ENCODE measurements around the gene TBL3. TPM values are rescaled to one million over a fixed set of nuclear protein-coding genes. Genes with fewer than 3 reads are reported as not detected.

Gene TBL3
- total RNA-seq, 1 experiment from 2014 or later, result 68.9 TPM

DNA sequence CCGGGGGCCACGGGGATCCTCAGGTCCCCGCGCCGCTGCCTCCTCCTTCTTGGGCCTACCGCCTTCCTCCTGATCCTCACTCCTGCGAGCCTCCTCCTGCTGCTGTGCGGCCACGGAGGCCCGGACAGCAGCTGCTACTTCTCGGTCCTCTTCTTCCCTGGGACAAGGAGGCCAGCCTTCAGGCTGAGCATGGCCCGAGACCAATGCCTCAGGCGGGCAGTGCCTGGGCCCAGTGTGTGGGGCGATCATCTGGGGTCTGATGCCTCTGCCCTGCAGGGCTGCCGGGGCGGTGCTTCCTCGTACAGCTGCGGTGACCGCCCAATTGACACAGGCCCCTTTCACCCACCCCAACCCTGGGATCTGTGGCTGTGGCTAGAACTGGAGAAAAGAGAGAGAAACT, 29.2 kb downstream of the TBL3 start (continued):
- no peak for TF ChIP-seq CEBPB (IDR thresholded peaks at IDR 0.05; ENCODE audit: low read depth)
- no peak for TF ChIP-seq RAD21 (IDR thresholded peaks at IDR 0.05; ENCODE audit: low read depth)
- TF ChIP-seq, protein P1, sequence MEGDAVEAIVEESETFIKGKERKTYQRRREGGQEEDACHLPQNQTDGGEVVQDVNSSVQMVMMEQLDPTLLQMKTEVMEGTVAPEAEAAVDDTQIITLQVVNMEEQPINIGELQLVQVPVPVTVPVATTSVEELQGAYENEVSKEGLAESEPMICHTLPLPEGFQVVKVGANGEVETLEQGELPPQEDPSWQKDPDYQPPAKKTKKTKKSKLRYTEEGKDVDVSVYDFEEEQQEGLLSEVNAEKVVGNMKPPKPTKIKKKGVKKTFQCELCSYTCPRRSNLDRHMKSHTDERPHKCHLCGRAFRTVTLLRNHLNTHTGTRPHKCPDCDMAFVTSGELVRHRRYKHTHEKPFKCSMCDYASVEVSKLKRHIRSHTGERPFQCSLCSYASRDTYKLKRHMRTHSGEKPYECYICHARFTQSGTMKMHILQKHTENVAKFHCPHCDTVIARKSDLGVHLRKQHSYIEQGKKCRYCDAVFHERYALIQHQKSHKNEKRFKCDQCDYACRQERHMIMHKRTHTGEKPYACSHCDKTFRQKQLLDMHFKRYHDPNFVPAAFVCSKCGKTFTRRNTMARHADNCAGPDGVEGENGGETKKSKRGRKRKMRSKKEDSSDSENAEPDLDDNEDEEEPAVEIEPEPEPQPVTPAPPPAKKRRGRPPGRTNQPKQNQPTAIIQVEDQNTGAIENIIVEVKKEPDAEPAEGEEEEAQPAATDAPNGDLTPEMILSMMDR (IDR thresholded peaks at IDR 0.05 in 2 of 3, conservative IDR thresholded peaks at IDR 0.05 in 1 of 3; ENCODE audit: borderline replicate concordance in 1 of 3, insufficient read depth in 1 of 3, low read depth in 2 of 3, low read length in 2 of 3), result no peak

DNA sequence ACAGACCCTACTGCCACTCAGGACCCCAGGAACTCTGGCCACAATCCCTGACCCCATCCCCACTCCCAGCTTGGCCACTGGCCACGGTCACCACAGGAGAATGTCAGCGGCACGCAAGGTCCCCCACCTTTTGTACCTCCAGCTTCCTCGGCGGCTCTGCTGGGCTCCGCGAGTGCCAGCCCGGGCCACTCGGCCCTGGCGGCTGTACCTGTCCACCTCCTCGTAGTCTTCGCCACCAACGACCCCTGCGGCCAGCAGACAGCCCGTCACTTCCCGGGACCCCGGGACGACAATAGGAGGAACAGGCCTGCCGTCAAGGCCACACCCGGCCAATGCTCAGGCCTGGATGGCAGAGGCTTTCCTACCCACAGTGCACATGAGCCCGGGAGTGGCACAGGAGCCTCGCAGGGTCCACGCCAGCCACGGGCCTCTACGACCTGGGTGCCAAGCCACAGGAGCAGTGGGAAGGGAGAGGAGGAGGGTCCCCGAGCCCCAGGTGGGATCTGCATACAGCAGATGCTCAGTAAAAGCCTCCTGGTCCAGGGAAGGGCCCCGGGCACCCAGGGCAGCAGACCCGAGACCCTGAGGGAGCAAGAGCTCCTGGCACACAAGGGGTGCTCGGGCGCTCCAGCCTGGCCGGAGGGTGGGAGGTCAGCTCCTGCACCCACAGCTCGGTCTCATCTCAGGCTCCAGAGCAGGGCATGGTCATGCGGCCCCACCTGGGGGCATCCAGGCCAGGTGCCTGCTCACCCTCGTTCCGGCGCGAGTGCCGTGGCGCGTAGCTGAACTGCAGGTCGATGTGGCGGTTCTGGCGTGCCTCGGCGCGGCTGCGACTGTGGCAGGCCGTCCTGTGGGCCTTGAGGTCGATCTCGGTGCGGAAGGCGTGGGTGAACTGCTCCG, 29.9 kb downstream of the TBL3 start:
- no peak overlapping the region for H2AFZ ChIP-seq (ENCODE audit: low read depth, low read length, poor library complexity, severe bottlenecking)
- intact Hi-C loops (cut with micrococcal nuclease), result loop anchor here (5.0 kb wide), 1 partner anchor 141 kb away; no protein-coding TSS in a partner anchor
- H3K9me2 ChIP-seq (ENCODE audit: insufficient read depth), result no peaks in the 10 kb centered on the region
- H3K9ac ChIP-seq (ENCODE audit: low read length), result no peak overlapping the region
- peaks cover 25 to 58% of the 10 kb centered on the region in 2 experiments; a peak in 3 of 4 replicates for H3K36me3 ChIP-seq (ENCODE audit: control insufficient read depth in 1 of 2, insufficient read depth in 2 of 2, low read length in 2 of 2)
- H3K9me3 ChIP-seq (ENCODE audit: control insufficient read depth in 1 of 2, insufficient read depth in 1 of 2, low read depth in 1 of 2, low read length in 2 of 2), result no peaks in the 10 kb centered on the region
- TF ChIP-seq, protein P2, sequence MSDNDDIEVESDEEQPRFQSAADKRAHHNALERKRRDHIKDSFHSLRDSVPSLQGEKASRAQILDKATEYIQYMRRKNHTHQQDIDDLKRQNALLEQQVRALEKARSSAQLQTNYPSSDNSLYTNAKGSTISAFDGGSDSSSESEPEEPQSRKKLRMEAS (IDR thresholded peaks at IDR 0.05), result no peak
- TF ChIP-seq EZH2 (IDR thresholded peaks at IDR 0.05) (no peak), RAD21 (IDR thresholded peaks at IDR 0.05; ENCODE audit: low read depth) (no peak)
- no TSS peak for BruUV-seq (replicated peaks)
- peaks cover 54% of the 10 kb centered on the region for H3K79me2 ChIP-seq (ENCODE audit: insufficient read depth, low read length)
- RAD21 ChIA-PET (ENCODE audit: low non-redundant PET in 1 of 2, low total read pairs in 2 of 2, uncharacterized antibody in 2 of 2, unreplicated experiment in 2 of 2), result no interaction called here
- CTCF ChIA-PET, result no interaction called here
- H3K4me3 ChIP-seq (replicated peaks in 1 of 2; ENCODE audit: low read depth in 1 of 2, low read length in 2 of 2), result no peak overlapping the region
- DNase-seq (ENCODE audit: low read depth, low spot score) (no peak), ATAC-seq (no peak)
- H3K4me2 ChIP-seq (ENCODE audit: low read length), result no peak overlapping the region
- no peaks in the 10 kb centered on the region; the same call in 1 of the 2 replicates for H4K20me1 ChIP-seq (ENCODE audit: insufficient read depth)
- POLR2A ChIA-PET, result interaction anchor here (0.6 kb wide), 1 partner anchor 1409 kb away, joined by 3 read pairs; no protein-coding TSS in a partner anchor
- H3K27me3 ChIP-seq (ENCODE audit: insufficient read depth, low read length), result no peaks in the 10 kb centered on the region
- no peak overlapping the region for H3K27ac ChIP-seq (ENCODE audit: low read depth, low read length)
- peaks cover 8 to 32% of the 10 kb centered on the region in 2 experiments for H3K4me1 ChIP-seq (ENCODE audit: control insufficient read depth in 1 of 2, insufficient read depth in 2 of 2, low read length in 2 of 2)

All from HCT116 (cell line).